OCI-LY1 (cell line): ENCODE measurements around the gene RLN3.

Experiments
- H2AFZ ChIP-seq: fragments of 200-600 bp; sonication (generic), shearing (Covaris generic); 2 replicates; pipeline ENCODE4 v1.6.0; 2014; ENCODE audit warnings: antibody characterized with exemption, mild to moderate bottlenecking, low read length
- H3F3A ChIP-seq: fragments of 200-600 bp; sonication (generic), shearing (Covaris generic); 2 replicates; pipeline ENCODE4 v1.6.0; 2014; ENCODE audit warnings: mild to moderate bottlenecking, antibody characterized with exemption, low read length, moderate library complexity; ENCODE audit not compliant: insufficient read depth
- H3K27ac ChIP-seq: fragments of 200-600 bp; sonication (generic); 2 replicates; pipeline ENCODE4 v1.5.1; 2014; ENCODE audit warnings: low read length, mixed run types, mild to moderate bottlenecking, low read depth; ENCODE audit not compliant: poor library complexity, severe bottlenecking
- H3K27me3 ChIP-seq: fragments of 200-600 bp; sonication (generic); 2 replicates; pipeline ENCODE4 v1.6.0; 2014; ENCODE audit warnings: antibody characterized with exemption, mild to moderate bottlenecking, low read length, moderate library complexity; ENCODE audit not compliant: insufficient read depth
- H3K36me3 ChIP-seq: fragments of 200-600 bp; sonication (generic); 2 replicates; pipeline ENCODE4 v1.6.1; 2014; ENCODE audit warnings: mild to moderate bottlenecking, antibody characterized with exemption, low read length, moderate library complexity, mixed read lengths; ENCODE audit not compliant: insufficient read depth
- H3K4me1 ChIP-seq: fragments of 200-600 bp; sonication (generic); 2 replicates; pipeline ENCODE4 v1.5.1; 2014; ENCODE audit warnings: mild to moderate bottlenecking, low read length, moderate library complexity; ENCODE audit not compliant: insufficient read depth, severe bottlenecking
- H3K4me2 ChIP-seq: fragments of 200-600 bp; sonication (generic), shearing (Covaris generic); 2 replicates; pipeline ENCODE4 v1.6.1; 2014; ENCODE audit warnings: low read length
- H3K4me3 ChIP-seq: fragments of 200-600 bp; sonication (generic); 2 replicates; pipeline ENCODE4 v1.5.1; 2014; ENCODE audit warnings: low read length, low read depth, mild to moderate bottlenecking, mixed read lengths; ENCODE audit not compliant: poor library complexity, severe bottlenecking
- H3K79me2 ChIP-seq: fragments of 200-600 bp; shearing (Covaris generic); 2 replicates; pipeline ENCODE4 v1.6.1; 2016; ENCODE audit warnings: mixed run types, low read length, mixed read lengths; ENCODE audit not compliant: insufficient read depth
- H3K9ac ChIP-seq: fragments of 200-600 bp; sonication (generic), shearing (Covaris generic); 2 replicates; pipeline ENCODE4 v1.6.1; 2014; ENCODE audit warnings: mild to moderate bottlenecking, low read length, mixed read lengths
- H3K9me2 ChIP-seq: fragments of 200-600 bp; sonication (generic), shearing (Covaris generic); 2 replicates; pipeline ENCODE4 v1.6.1; 2014; ENCODE audit warnings: low read depth, mild to moderate bottlenecking, low read length, mixed read lengths
- H3K9me3 ChIP-seq: fragments of 200-600 bp; shearing (Covaris generic); 2 replicates; pipeline ENCODE4 v1.6.1; 2014; ENCODE audit warnings: low read length, mixed read lengths
- H4K20me1 ChIP-seq: fragments of 200-600 bp; sonication (generic), shearing (Covaris generic); 2 replicates; pipeline ENCODE4 v1.6.0; 2016; ENCODE audit warnings: mild to moderate bottlenecking, low read length; ENCODE audit not compliant: insufficient read depth
- EZH2 ChIP-seq: fragments of 200-600 bp; sonication (generic), shearing (Covaris generic); IDR thresholded peaks from 2 replicates; pipeline ENCODE4 v1.8.0; 2017; ENCODE audit warnings: borderline replicate concordance, mixed run types, mild to moderate bottlenecking, antibody characterized with exemption, low read length, moderate library complexity, mixed read lengths
- TF ChIP-seq, protein P1 (sequence below): fragments of 200-600 bp; sonication (generic), shearing (Covaris generic); IDR thresholded peaks from 2 replicates; pipeline ENCODE4 v1.5.1; 2017; ENCODE audit warnings: mild to moderate bottlenecking, antibody characterized with exemption, low read length, moderate library complexity, mixed read lengths

The RLN3 gene

DNA sequence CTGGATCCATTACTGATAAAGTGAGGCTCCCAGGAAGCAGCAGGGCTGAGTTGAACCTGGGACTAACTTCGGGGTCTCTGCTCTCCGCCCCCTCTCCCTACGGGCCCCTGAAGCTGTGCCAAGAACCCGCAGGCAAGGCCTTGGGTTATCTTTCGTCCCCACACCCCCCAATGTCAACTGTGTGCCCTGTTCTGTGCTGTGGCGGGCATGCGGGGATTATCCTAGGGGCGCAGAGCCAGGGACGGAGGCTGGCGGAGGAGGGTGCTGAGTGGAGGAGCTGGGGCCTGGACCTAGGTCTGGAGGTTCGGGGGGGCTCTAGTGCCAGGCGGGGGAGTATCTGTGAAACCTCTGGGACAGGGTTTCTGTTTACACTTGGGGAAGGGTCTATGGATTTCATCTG is 48.3 kb upstream of the RLN3 start:
- H3K9me3 ChIP-seq: no peaks in the 10 kb centered on the region
- H3K4me3 ChIP-seq: no peak overlapping the region
- H3K36me3 ChIP-seq: peaks cover 3% of the 10 kb centered on the region; the same call in 1 of the 2 replicates
- H3K27me3 ChIP-seq: peaks cover 23% of the 10 kb centered on the region; the same call in 1 of the 2 replicates
- H3K27ac ChIP-seq: no peak overlapping the region
- H3F3A ChIP-seq: no peaks in the 10 kb centered on the region; the same call in 1 of the 2 replicates
- H2AFZ ChIP-seq: no peak overlapping the region
- TF ChIP-seq, protein P1, sequence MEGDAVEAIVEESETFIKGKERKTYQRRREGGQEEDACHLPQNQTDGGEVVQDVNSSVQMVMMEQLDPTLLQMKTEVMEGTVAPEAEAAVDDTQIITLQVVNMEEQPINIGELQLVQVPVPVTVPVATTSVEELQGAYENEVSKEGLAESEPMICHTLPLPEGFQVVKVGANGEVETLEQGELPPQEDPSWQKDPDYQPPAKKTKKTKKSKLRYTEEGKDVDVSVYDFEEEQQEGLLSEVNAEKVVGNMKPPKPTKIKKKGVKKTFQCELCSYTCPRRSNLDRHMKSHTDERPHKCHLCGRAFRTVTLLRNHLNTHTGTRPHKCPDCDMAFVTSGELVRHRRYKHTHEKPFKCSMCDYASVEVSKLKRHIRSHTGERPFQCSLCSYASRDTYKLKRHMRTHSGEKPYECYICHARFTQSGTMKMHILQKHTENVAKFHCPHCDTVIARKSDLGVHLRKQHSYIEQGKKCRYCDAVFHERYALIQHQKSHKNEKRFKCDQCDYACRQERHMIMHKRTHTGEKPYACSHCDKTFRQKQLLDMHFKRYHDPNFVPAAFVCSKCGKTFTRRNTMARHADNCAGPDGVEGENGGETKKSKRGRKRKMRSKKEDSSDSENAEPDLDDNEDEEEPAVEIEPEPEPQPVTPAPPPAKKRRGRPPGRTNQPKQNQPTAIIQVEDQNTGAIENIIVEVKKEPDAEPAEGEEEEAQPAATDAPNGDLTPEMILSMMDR: no peak
- TF ChIP-seq EZH2: no peak
- peaks cover 19% of the 10 kb centered on the region for H3K4me1 ChIP-seq
- H3K79me2 ChIP-seq: no peaks in the 10 kb centered on the region
- H3K4me2 ChIP-seq: peak overlapping the region; percentile 51; the same call in 1 of the 2 replicates
- no peaks in the 10 kb centered on the region for H3K9me2 ChIP-seq
- no peaks in the 10 kb centered on the region for H4K20me1 ChIP-seq
- no peak overlapping the region for H3K9ac ChIP-seq

DNA sequence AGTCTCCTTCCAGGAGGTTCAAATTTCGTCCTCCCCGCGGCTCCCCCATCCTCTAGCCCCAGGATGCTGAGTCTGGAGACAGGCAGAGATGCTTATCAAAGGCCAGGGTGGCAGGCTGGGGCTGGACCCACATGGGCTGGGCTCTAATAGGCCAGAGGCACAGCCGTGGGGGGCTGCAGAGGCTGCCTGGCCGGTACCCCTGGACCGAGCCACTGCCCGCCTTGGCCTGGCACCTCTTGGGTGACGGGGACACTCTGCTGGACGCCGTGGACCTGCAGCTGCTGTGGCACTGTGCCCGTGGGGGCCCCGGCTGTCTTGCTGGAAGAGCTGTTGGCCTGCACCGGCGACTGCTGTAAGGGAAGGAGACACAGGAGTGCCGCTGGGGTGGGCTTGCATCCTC is 47.6 kb upstream of the RLN3 start:
- H3K27ac ChIP-seq: no peak overlapping the region
- peaks cover 24% of the 10 kb centered on the region for H3K4me1 ChIP-seq
- H3F3A ChIP-seq: no peaks in the 10 kb centered on the region; the same call in 1 of the 2 replicates
- H4K20me1 ChIP-seq: no peaks in the 10 kb centered on the region
- H3K9me3 ChIP-seq: no peaks in the 10 kb centered on the region
- peaks cover 23% of the 10 kb centered on the region; the same call in 1 of the 2 replicates for H3K27me3 ChIP-seq
- no peaks in the 10 kb centered on the region for H3K79me2 ChIP-seq
- H3K36me3 ChIP-seq: peaks cover 3% of the 10 kb centered on the region; the same call in 1 of the 2 replicates
- H3K4me3 ChIP-seq: no peak overlapping the region
- no peak overlapping the region for H3K4me2 ChIP-seq
- no peak overlapping the region for H3K9ac ChIP-seq
- no peak overlapping the region for H2AFZ ChIP-seq
- H3K9me2 ChIP-seq: no peaks in the 10 kb centered on the region
- TF ChIP-seq EZH2: no peak
- TF ChIP-seq, protein P1: no peak

DNA sequence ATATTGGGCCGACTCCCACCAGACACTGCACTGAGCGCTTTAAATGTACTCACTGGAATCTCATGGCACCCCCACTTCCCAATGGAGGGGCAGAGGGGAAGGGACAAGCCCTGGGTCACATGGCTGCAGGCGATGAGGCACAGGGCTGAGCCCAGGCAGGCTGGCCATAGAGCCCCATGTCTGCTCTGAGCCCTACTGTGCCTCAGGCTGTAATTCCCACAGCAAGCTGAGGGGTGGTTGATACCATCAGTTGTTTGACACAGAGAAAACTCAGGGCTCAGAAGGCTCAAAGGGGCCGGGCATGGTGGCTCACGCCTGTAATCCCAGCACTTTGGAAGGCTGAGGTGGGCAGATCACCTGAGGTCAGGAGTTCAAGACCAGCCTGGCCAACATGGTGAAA is 46.9 kb upstream of the RLN3 start:
- H4K20me1 ChIP-seq: no peaks in the 10 kb centered on the region
- TF ChIP-seq, protein P1: no peak
- H3K9ac ChIP-seq: no peak overlapping the region
- H2AFZ ChIP-seq: no peak overlapping the region
- H3F3A ChIP-seq: no peaks in the 10 kb centered on the region; the same call in 1 of the 2 replicates
- H3K4me1 ChIP-seq: peaks cover 31% of the 10 kb centered on the region
- H3K4me3 ChIP-seq: no peak overlapping the region
- no peaks in the 10 kb centered on the region for H3K9me3 ChIP-seq
- H3K4me2 ChIP-seq: no peak overlapping the region
- no peaks in the 10 kb centered on the region for H3K79me2 ChIP-seq
- H3K27ac ChIP-seq: no peak overlapping the region
- peaks cover 23% of the 10 kb centered on the region; the same call in 1 of the 2 replicates for H3K27me3 ChIP-seq
- H3K36me3 ChIP-seq: peaks cover 3% of the 10 kb centered on the region; the same call in 1 of the 2 replicates
- H3K9me2 ChIP-seq: no peaks in the 10 kb centered on the region
